ENCODE measurements around the gene ZP2.
A peak's percentile ranks its signal among the peaks of the same experiment; 100 is the strongest.

The ZP2 gene

GRCh38 chr16:21235199-21235585 is 23.8 kb upstream of the ZP2 start:
- Histone ChIP-seq H3K4me3 (ENCODE audit: low read length in 2 of 2) (peak overlapping the region; percentile 95 to 99), H3K27ac (ENCODE audit: low read depth in 2 of 2, low read length in 2 of 2) (peak overlapping the region; percentile 87 to 89), H3K4me1 (ENCODE audit: control insufficient read depth in 2 of 2, insufficient read depth in 2 of 2, low read length in 2 of 2) (peaks cover 2 to 16% of the 10 kb centered on the region in 2 donors), H3K36me3 (ENCODE audit: control insufficient read depth in 2 of 2, insufficient read depth in 2 of 2, low read length in 2 of 2) (peaks cover 0 to 5% of the 10 kb centered on the region in 2 donors), H3K9me3 (ENCODE audit: control insufficient read depth in 2 of 2, low read length in 2 of 2) (no peaks in the 10 kb centered on the region), H3K27me3 (ENCODE audit: control insufficient read depth in 2 of 2, insufficient read depth in 2 of 2, low read length in 2 of 2) (no peaks in the 10 kb centered on the region), H3K9ac (ENCODE audit: low read depth in 1 of 2, low read length in 2 of 2) (peak overlapping the region; percentile 35 to 79)

- Histone ChIP-seq H3K27ac (ENCODE audit: low read depth in 2 of 2, low read length in 2 of 2) (peak within 1 kb of the TSS; percentile 87 to 89), H3K36me3 (ENCODE audit: control insufficient read depth in 2 of 2, insufficient read depth in 2 of 2, low read length in 2 of 2) (peaks cover 0 to 5% of the 10 kb centered on the region in 2 donors), H3K9ac (ENCODE audit: low read depth in 1 of 2, low read length in 2 of 2) (peak within 1 kb of the TSS; percentile 74 to 79), H3K9me3 (ENCODE audit: control insufficient read depth in 2 of 2, low read length in 2 of 2) (no peaks in the 10 kb centered on the region), H3K27me3 (ENCODE audit: control insufficient read depth in 2 of 2, insufficient read depth in 2 of 2, low read length in 2 of 2) (no peaks in the 10 kb centered on the region), H3K4me1 (ENCODE audit: control insufficient read depth in 2 of 2, insufficient read depth in 2 of 2, low read length in 2 of 2) (peaks cover 2 to 15% of the 10 kb centered on the region in 2 donors), H3K4me3 (ENCODE audit: low read length in 2 of 2) (peak within 1 kb of the TSS; percentile 95 to 99)
These were observed 22.3 kb upstream of the ZP2 start, which contains the start of gene ANKS4B for GRCh38 chr16:21233521-21234150. Gene ANKS4B (plus strand): TSS chr16:21233699. CDS start chr16:21233738, 39 bp downstream.

GRCh38 chr16:21233045-21233520 is 21.7 kb upstream of the ZP2 start:
- peaks cover 0 to 5% of the 10 kb centered on the region in 2 donors for H3K36me3 ChIP-seq (ENCODE audit: control insufficient read depth in 2 of 2, insufficient read depth in 2 of 2, low read length in 2 of 2)
- no peaks in the 10 kb centered on the region for H3K27me3 ChIP-seq (ENCODE audit: control insufficient read depth in 2 of 2, insufficient read depth in 2 of 2, low read length in 2 of 2)
- peaks cover 2 to 14% of the 10 kb centered on the region in 2 donors for H3K4me1 ChIP-seq (ENCODE audit: control insufficient read depth in 2 of 2, insufficient read depth in 2 of 2, low read length in 2 of 2)
- H3K9me3 ChIP-seq (ENCODE audit: control insufficient read depth in 2 of 2, low read length in 2 of 2) = no peaks in the 10 kb centered on the region
- no peak overlapping the region for H3K9ac ChIP-seq (ENCODE audit: low read depth in 1 of 2, low read length in 2 of 2)
- peak overlapping the region; percentile 77 to 89 for H3K27ac ChIP-seq (ENCODE audit: low read depth in 2 of 2, low read length in 2 of 2)
- peak overlapping the region in 1 of 2 donors; percentile 95 for H3K4me3 ChIP-seq (ENCODE audit: low read length in 2 of 2)

DNA sequence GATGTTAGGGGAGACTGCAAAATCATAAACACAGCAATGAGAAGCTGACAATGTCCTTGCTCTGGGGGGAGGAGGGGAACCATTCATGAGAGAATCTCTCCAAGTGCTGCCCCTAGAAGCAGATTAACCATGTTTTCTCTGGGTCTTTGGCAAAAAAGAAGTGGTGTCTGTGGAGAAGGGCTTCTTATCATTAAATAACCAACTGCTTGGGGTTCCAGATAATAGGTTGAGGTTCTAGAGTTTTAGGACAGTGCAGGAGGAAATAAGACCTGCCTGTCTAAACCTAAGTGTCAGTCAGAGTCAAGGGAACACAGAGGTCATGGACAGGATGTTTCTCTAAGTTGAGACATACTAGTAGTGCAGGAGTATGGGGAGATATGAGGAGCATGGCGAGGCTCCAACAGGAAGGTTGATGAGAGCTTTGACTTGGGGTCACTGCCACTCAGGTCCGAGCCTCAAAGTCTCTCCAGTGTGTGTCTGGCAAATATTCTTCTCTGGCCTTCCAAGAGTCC is 17.0 kb upstream of the ZP2 start:
- Histone ChIP-seq H3K27me3 (ENCODE audit: control insufficient read depth in 2 of 2, insufficient read depth in 2 of 2, low read length in 2 of 2) (no peaks in the 10 kb centered on the region), H3K9ac (ENCODE audit: low read depth in 1 of 2, low read length in 2 of 2) (no peak overlapping the region), H3K4me1 (ENCODE audit: control insufficient read depth in 2 of 2, insufficient read depth in 2 of 2, low read length in 2 of 2) (peaks cover 7 to 11% of the 10 kb centered on the region in 2 donors), H3K4me3 (ENCODE audit: low read length in 2 of 2) (no peak overlapping the region), H3K36me3 (ENCODE audit: control insufficient read depth in 2 of 2, insufficient read depth in 2 of 2, low read length in 2 of 2) (no peaks in the 10 kb centered on the region), H3K9me3 (ENCODE audit: control insufficient read depth in 2 of 2, low read length in 2 of 2) (no peaks in the 10 kb centered on the region), H3K27ac (ENCODE audit: low read depth in 2 of 2, low read length in 2 of 2) (no peak overlapping the region)

DNA sequence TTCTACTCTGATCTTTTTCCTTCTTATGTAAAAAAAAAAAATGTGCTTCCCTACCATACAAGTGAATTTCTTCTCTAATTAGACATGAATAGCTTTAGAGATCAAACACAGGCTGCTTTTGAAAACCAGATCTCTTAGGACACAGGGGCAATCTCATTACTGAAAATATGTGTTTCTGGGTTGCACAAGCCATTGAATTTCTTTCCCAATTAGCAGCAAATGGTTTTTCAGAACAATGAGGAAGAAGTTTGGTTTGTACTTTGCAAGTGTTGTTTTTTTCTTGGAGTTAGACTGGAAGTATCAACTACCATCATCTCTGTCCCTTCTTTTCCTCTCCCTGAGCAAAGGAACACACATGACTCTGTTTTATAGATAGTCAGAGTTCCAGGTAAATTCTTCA is 16.5 kb upstream of the ZP2 start:
- no peaks in the 10 kb centered on the region for H3K9me3 ChIP-seq (ENCODE audit: control insufficient read depth in 2 of 2, low read length in 2 of 2)
- H3K9ac ChIP-seq (ENCODE audit: low read depth in 1 of 2, low read length in 2 of 2) = no peak overlapping the region
- no peak overlapping the region for H3K27ac ChIP-seq (ENCODE audit: low read depth in 2 of 2, low read length in 2 of 2)
- H3K36me3 ChIP-seq (ENCODE audit: control insufficient read depth in 2 of 2, insufficient read depth in 2 of 2, low read length in 2 of 2) = no peaks in the 10 kb centered on the region
- H3K4me3 ChIP-seq (ENCODE audit: low read length in 2 of 2) = no peak overlapping the region
- H3K4me1 ChIP-seq (ENCODE audit: control insufficient read depth in 2 of 2, insufficient read depth in 2 of 2, low read length in 2 of 2) = peaks cover 7 to 13% of the 10 kb centered on the region in 2 donors
- H3K27me3 ChIP-seq (ENCODE audit: control insufficient read depth in 2 of 2, insufficient read depth in 2 of 2, low read length in 2 of 2) = no peaks in the 10 kb centered on the region

DNA sequence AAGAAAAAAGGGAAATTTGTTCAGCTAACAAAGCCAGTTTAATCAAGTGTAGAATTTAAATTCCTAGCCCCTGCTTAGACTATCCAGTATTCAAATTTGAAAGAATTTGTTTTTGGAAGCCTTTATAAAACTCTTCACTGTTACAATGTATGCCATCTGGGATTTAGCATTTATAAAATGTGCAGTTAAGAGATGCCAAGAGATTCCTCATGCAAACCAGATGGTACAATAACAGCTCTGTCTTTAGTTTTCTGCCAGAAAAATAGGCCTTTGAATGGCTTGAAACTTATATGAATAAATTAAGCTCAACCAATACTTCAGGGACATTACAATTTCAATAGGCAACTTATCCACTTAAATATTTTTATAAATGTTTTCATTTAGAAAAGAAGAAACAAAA is 15.4 kb upstream of the ZP2 start:
- Histone ChIP-seq H3K9ac (ENCODE audit: low read depth in 1 of 2, low read length in 2 of 2) (no peak overlapping the region), H3K27ac (ENCODE audit: low read depth in 2 of 2, low read length in 2 of 2) (no peak overlapping the region)

DNA sequence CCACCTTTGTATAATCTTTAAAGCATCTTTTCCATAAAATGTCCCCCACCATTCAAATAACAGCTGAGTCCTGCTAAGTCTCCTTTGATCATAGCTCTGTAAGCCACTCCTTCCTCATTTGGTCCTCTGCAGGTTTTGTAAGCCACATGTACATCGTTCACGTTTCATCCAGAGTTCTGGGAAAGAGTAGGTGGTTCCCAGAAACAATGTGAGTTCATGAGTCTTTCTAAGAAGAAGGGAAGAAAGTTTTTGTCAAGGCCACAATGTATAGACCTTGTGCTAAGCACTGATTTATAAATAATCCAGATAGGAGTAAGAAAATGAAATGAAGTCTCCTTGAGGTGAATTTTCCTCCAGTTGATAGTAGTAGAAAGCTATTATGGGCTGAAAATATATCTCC is 13.4 kb upstream of the ZP2 start:
- Histone ChIP-seq H3K27me3 (ENCODE audit: control insufficient read depth in 2 of 2, insufficient read depth in 2 of 2, low read length in 2 of 2) (no peaks in the 10 kb centered on the region), H3K4me3 (ENCODE audit: low read length in 2 of 2) (no peak overlapping the region), H3K4me1 (ENCODE audit: control insufficient read depth in 2 of 2, insufficient read depth in 2 of 2, low read length in 2 of 2) (peaks cover 9 to 15% of the 10 kb centered on the region in 2 donors), H3K9me3 (ENCODE audit: control insufficient read depth in 2 of 2, low read length in 2 of 2) (no peaks in the 10 kb centered on the region), H3K36me3 (ENCODE audit: control insufficient read depth in 2 of 2, insufficient read depth in 2 of 2, low read length in 2 of 2) (no peaks in the 10 kb centered on the region), H3K27ac (ENCODE audit: low read depth in 2 of 2, low read length in 2 of 2) (no peak overlapping the region), H3K9ac (ENCODE audit: low read depth in 1 of 2, low read length in 2 of 2) (no peak overlapping the region)

More for the DNA sequence above, 15.4 kb upstream of the ZP2 start:
- H3K27me3 ChIP-seq (ENCODE audit: control insufficient read depth in 2 of 2, insufficient read depth in 2 of 2, low read length in 2 of 2) = no peaks in the 10 kb centered on the region
- H3K4me3 ChIP-seq (ENCODE audit: low read length in 2 of 2) = no peak overlapping the region
- H3K4me1 ChIP-seq (ENCODE audit: control insufficient read depth in 2 of 2, insufficient read depth in 2 of 2, low read length in 2 of 2) = peaks cover 7 to 11% of the 10 kb centered on the region in 2 donors
- H3K36me3 ChIP-seq (ENCODE audit: control insufficient read depth in 2 of 2, insufficient read depth in 2 of 2, low read length in 2 of 2) = no peaks in the 10 kb centered on the region
- H3K9me3 ChIP-seq (ENCODE audit: control insufficient read depth in 2 of 2, low read length in 2 of 2) = no peaks in the 10 kb centered on the region

DNA sequence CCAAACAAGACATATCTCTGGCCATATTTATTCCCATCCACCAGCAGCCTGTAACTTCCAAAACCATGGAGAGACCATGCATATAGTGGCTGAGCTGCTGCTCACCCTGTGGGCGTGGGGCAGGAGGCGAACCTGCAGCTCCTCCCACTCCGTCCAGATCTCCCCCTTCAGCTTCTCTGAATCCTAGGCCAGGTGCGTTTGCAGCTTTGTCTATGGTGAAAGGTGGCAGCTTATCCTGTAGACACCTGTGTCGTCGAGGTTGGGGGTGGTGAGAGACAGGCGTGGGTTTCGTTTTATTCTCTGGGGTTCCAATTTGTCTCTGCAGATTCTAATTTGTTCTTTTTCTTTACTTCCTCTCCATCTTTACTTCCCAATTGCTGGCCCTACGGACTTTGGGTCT is 12.4 kb upstream of the ZP2 start:
- Histone ChIP-seq H3K4me1 (ENCODE audit: control insufficient read depth in 2 of 2, insufficient read depth in 2 of 2, low read length in 2 of 2) (peaks cover 9 to 15% of the 10 kb centered on the region in 2 donors), H3K9ac (ENCODE audit: low read depth in 1 of 2, low read length in 2 of 2) (peak overlapping the region in 1 of 2 donors; percentile 7), H3K27me3 (ENCODE audit: control insufficient read depth in 2 of 2, insufficient read depth in 2 of 2, low read length in 2 of 2) (no peaks in the 10 kb centered on the region), H3K9me3 (ENCODE audit: control insufficient read depth in 2 of 2, low read length in 2 of 2) (no peaks in the 10 kb centered on the region), H3K36me3 (ENCODE audit: control insufficient read depth in 2 of 2, insufficient read depth in 2 of 2, low read length in 2 of 2) (no peaks in the 10 kb centered on the region), H3K4me3 (ENCODE audit: low read length in 2 of 2) (no peak overlapping the region), H3K27ac (ENCODE audit: low read depth in 2 of 2, low read length in 2 of 2) (no peak overlapping the region)

DNA sequence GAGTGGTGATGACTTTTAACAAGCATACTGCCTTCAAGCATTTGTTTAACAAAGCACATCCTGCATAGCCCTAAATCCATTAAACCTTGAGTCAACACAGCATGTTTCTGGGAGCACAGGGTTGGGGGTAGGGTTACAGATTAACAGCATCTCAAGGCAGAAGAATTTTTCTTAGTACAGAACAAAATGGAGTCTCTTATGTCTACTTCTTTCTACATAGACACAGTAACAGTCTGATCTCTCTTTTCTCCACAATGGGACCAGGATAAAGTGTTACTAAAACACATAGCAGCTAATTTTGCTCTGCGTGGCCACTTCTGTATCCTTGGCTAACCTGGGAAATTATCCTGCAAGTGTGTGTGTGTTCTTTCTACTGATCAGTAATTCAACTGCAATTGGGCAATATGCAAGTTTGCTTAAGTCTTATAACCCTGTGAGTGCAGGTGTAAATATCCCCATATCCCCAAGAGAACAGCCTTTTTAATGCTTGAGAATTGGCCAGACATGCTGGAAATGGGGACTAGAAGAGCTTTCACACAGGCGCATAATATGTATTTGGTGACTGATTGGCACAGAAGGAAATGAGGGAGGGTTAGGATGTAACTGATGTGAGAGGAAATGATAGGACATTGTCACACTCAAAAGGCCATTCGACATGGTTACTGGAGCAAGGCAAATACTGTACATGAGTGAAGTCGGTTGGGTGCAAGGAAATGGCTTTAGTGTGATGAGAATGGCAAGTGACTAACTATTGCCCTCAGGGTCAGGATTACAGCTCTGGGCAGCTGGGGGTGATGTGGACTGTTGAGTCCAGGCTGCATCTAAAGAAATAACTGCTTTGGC is 11.3 kb upstream of the ZP2 start:
- Histone ChIP-seq H3K9ac (ENCODE audit: low read depth in 1 of 2, low read length in 2 of 2) (no peak overlapping the region), H3K27me3 (ENCODE audit: control insufficient read depth in 2 of 2, insufficient read depth in 2 of 2, low read length in 2 of 2) (no peaks in the 10 kb centered on the region), H3K4me3 (ENCODE audit: low read length in 2 of 2) (peak overlapping the region in 1 of 2 donors; percentile 28), H3K4me1 (ENCODE audit: control insufficient read depth in 2 of 2, insufficient read depth in 2 of 2, low read length in 2 of 2) (peaks cover 9 to 15% of the 10 kb centered on the region in 2 donors), H3K36me3 (ENCODE audit: control insufficient read depth in 2 of 2, insufficient read depth in 2 of 2, low read length in 2 of 2) (no peaks in the 10 kb centered on the region), H3K27ac (ENCODE audit: low read depth in 2 of 2, low read length in 2 of 2) (peak overlapping the region; percentile 73 to 75), H3K9me3 (ENCODE audit: control insufficient read depth in 2 of 2, low read length in 2 of 2) (no peaks in the 10 kb centered on the region)

DNA sequence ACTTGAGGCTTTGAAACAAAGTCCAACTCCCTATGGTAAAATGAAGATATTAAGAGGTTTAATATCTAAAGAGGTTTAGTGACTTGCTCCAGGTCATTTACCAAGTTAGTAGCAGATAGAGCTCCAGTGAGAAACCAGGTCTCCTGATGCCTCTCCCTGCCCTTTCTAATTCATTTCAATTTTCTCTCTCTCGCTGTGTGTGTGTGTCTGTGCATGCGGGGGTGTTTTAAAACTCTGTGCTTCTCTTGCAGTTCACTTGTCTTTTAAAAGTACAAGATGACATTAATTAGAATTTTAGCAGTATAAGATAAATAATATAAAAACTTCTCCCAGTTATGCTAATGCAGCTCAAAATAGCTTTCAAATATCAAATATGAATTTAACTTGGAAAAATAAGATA is 8.2 kb upstream of the ZP2 start:
- Histone ChIP-seq H3K4me3 (ENCODE audit: low read length in 2 of 2) (no peak overlapping the region), H3K27me3 (ENCODE audit: control insufficient read depth in 2 of 2, insufficient read depth in 2 of 2, low read length in 2 of 2) (no peaks in the 10 kb centered on the region), H3K4me1 (ENCODE audit: control insufficient read depth in 2 of 2, insufficient read depth in 2 of 2, low read length in 2 of 2) (peaks cover 9 to 15% of the 10 kb centered on the region in 2 donors), H3K9ac (ENCODE audit: low read depth in 1 of 2, low read length in 2 of 2) (no peak overlapping the region), H3K9me3 (ENCODE audit: control insufficient read depth in 2 of 2, low read length in 2 of 2) (no peaks in the 10 kb centered on the region), H3K36me3 (ENCODE audit: control insufficient read depth in 2 of 2, insufficient read depth in 2 of 2, low read length in 2 of 2) (no peaks in the 10 kb centered on the region), H3K27ac (ENCODE audit: low read depth in 2 of 2, low read length in 2 of 2) (no peak overlapping the region)
